Measurements from ENCODE around the gene SEC16A.

Gene SEC16A

GRCh38 chr9:136519263-136520052, 36.6 kb upstream of the SEC16A start:
- no peak for DNase-seq

- no peak for DNase-seq
These were observed 35.8 kb upstream of the SEC16A start for GRCh38 chr9:136518623-136519022.

- no peak for DNase-seq
These were observed 35.1 kb upstream of the SEC16A start for GRCh38 chr9:136517950-136518349.

- no peak for DNase-seq
These were observed 34.3 kb upstream of the SEC16A start for GRCh38 chr9:136517012-136517743.

DNA sequence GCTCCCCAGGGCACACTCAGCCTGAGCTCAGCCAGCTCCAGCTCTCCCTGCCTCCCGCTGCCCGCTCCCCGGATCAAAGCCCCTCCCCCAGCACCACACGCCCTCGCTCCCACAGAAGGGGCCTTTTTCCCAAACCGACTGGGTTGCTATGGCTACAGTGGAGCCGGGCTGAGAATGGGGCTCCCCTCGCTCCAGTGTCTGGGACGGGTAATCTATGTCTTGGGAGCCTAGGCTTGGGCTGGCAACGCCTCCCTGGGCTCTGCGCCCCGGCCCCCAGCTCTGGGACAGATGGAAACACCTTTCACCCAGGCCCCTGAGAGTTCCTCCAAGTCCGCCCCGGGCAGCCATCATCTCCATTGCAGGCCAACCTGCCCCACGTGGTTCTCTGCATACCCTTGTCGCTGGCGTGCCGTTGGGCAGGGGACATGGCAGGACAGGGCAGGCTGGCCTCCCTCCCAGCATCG, 33.4 kb upstream of the SEC16A start:
- no peak for DNase-seq

GRCh38 chr9:136515276-136515675, 32.4 kb upstream of the SEC16A start:
- DNase-seq = no peak

GRCh38 chr9:136514022-136514714, 31.3 kb upstream of the SEC16A start:
- DNase-seq = no peak

DNA sequence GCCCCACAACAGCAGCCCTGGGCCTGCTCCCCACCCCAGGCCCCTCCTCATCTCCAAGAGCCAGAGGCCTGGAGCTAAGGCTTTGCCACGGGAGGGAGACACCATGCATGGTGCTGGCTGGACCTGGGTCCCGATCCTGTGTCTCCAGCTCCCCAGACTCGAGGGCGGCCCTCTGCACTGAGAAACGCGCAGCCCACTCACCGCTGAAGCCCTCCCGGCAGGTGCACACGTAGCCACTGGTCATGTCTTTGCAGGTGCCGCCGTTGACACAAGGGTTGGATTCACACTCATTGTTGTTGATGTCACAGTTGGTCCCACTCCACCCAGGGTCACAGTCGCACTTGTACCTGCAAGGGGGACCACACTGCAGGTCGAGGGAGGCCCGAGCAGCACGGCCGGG, 30.4 kb upstream of the SEC16A start:
- DNase-seq = no peak

DNA sequence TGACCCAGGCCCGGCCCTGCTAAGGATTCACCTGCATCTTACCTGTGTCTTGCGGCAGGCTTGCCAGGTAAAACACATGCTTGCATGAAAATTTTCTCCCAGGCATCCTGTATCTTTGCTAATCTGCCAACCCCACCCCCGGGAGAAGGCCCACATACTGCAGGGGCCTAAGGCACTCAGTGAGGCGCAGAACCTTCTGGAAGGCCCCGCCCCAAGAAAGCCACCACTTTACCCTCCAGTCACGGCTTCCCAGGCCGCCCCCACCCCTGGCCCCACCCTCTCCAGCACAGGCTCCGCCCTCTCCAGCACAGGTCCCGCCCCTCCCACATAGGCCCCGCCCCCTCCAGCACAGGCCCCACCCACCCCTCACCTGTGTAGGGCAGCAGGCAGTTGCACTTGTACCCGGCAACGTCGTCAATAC, 29.8 kb upstream of the SEC16A start:
- no peak for DNase-seq

GRCh38 chr9:136511670-136512592, 29.1 kb upstream of the SEC16A start:
- no peak for DNase-seq

DNA sequence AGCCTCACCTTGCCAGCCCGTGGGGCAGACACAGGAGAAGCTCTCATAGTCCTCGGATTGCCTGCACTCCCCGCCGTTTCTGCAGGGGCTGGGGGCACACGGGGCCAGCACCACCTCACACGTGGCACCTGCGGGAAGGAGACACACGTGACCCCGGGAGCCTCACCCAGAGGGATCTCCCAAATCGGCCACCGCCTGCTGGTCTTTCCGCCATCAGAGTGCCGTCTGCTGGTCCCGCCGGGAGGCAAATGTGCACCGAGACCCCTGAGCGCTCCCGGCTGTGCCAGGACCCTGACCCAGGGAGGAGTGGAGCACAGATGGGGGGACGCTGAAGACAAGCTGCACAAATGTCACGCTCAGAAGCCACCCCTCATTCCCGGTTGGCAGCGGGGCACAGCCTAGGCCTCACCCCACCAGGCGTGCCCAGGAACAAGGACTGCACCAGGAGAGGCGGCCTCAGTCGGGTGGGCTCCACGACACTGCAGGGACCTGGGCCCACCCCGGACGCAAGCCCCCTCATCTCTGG, 28.4 kb upstream of the SEC16A start:
- DNase-seq = no peak

- no peak for DNase-seq
These were observed 27.7 kb upstream of the SEC16A start for GRCh38 chr9:136510561-136510960.

- DNase-seq = no peak
These were observed 26.7 kb upstream of the SEC16A start for GRCh38 chr9:136509549-136509948.

- DNase-seq = no peak
These were observed 26.1 kb upstream of the SEC16A start for GRCh38 chr9:136508729-136509500.

GRCh38 chr9:136507992-136508375, 25.1 kb upstream of the SEC16A start:
- no peak for DNase-seq

GRCh38 chr9:136507221-136507991, 24.6 kb upstream of the SEC16A start:
- DNase-seq = no peak

- no peak for DNase-seq
These were observed 23.6 kb upstream of the SEC16A start for GRCh38 chr9:136506425-136506824.

DNA sequence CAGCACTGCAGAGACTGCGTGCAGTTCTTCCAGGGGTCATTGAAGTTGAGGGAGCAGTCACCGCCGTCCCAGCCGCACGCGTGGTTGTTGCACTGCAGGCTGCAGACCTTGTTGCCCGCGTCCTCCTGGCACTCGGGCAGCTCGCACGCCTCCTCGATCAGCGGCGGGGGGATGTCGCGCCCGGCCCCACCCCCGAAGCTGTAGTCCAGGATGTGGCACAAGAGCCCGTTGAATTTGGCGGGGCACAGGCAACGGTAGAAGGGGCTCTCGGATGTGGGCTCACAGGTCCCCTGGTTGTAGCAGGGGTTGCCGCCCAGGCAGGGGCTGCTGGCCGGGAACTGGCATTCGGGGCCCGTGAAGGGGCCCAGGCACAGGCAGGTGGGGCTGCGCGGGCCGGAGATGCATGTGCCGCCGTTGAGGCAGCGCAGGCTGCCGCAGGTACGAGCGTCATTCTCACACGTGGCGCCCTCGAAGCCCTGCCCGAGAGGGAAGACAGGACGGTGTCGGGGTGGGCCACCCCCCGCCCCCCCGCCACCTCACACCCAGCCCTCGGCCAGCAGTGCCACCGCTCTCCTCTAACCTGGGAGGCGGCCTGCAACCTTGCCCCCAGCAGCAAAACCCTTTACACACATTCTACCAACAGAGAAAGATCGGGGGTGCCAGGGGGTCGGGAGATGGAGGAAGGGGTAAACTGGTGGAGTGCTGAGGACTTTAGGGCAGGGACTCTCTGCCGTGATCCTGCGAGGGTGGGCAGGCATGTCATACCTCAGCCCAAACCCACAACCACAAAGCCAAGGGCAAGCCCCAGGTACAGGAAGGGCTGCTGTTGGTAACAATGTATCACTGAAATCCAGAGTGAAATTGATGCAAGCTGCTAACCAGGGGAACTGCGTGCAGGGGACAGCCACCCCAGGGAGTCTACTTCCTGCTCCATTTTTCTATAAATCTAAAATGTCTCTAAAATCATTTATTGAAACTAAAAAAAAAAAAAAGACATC, 22.9 kb upstream of the SEC16A start:
- no peak for DNase-seq

Measured in NK-92 treated with Interleukin-12 subunit alpha and Interleukin-12 subunit beta, amount 100 ng/mL, for 24 hours (cell line).